KOPT-K1 (cell line): ENCODE data around the gene PORCN.
A peak's percentile ranks its signal among the peaks of the same experiment; 100 is the strongest.

ENCODE experiments used
- H3K27ac ChIP-seq: fragments of 200-600 bp; sonication (generic); 2 replicates; pipeline ENCODE4 v1.5.1; 2016; ENCODE audit warnings: antibody characterized with exemption, mild to moderate bottlenecking, low read depth, low read length; ENCODE audit not compliant: poor library complexity, severe bottlenecking
- H3K36me3 ChIP-seq: fragments of 200-600 bp; sonication (generic); 2 replicates; pipeline ENCODE4 v1.5.1; 2017; ENCODE audit warnings: antibody characterized with exemption, mild to moderate bottlenecking, low read length, moderate library complexity; ENCODE audit not compliant: insufficient read depth
- H3K9me3 ChIP-seq: fragments of 200-600 bp; sonication (generic); 2 replicates; pipeline ENCODE4 v1.5.1; 2017; ENCODE audit warnings: antibody characterized with exemption, low read length, mild to moderate bottlenecking; ENCODE audit not compliant: insufficient read depth, poor library complexity, severe bottlenecking

The PORCN gene

DNA sequence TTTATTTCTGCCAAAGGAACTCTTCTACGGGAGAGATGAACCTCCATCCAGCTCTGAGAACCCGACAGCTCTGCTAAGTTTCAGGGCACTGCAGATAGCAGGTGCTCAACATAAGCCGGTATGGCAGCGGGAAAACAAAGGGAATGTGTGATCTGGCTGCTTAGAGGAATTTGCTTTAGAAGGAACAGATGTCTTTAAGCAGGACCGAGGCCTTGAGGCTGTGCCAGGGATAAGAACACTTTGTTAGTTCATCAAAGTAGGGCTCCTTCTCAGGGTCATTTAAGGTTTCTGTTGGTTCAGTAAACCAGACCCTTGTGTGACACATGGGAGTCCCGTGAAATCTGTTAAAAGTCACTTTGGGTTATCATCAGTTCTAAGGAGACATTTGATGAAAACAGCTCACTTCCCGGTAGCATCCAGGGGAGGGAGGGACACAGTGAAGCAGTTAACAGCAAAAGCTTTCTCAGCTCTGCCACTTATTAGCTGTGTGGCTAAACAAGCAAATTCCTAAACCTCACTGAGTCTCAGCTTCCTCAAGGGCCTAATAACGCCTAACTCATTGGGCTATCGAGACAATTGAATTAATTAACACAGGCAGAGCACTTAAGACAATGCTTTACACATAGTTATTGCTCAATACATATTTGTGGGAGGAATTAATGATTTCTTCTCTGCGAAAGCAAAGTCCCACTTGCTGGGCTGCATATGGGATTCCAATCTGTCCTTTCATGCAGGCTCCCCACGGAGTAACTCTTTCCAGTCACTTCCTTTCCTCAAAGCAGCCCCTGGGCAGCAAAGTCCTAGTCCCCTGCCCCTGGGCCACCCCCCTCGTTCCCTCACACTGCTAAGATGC lies 35.7 kb upstream of the PORCN start:
- no peaks in the 10 kb centered on the region; the same call in 1 of the 2 replicates for H3K36me3 ChIP-seq
- H3K9me3 ChIP-seq: no peaks in the 10 kb centered on the region
- H3K27ac ChIP-seq: no peak overlapping the region

DNA sequence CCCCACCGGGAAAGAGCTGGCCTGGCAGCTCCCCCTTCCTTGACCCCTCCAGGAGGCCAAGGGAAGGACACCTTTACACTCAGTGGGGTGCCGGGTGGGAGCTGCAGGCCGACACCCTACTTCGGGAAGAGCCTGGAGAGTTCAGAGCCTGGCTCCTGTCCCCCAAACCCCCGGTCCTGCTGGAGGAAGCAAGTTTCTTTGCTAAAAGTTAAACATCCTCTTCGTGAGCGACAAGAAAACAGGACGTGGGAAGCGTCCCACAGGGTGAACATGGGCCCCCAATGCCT lies 35.1 kb upstream of the PORCN start:
- H3K36me3 ChIP-seq: peaks cover 4% of the 10 kb centered on the region; the same call in 1 of the 2 replicates
- no peaks in the 10 kb centered on the region for H3K9me3 ChIP-seq
- H3K27ac ChIP-seq: no peak overlapping the region

GRCh38 chrX:48474127-48474526 lies 34.7 kb upstream of the PORCN start:
- H3K36me3 ChIP-seq: peaks cover 9% of the 10 kb centered on the region; the same call in 1 of the 2 replicates
- no peak overlapping the region for H3K27ac ChIP-seq
- no peaks in the 10 kb centered on the region for H3K9me3 ChIP-seq

GRCh38 chrX:48474581-48474980 lies 34.2 kb upstream of the PORCN start:
- peaks cover 10% of the 10 kb centered on the region; the same call in 1 of the 2 replicates for H3K36me3 ChIP-seq
- no peaks in the 10 kb centered on the region for H3K9me3 ChIP-seq
- H3K27ac ChIP-seq: peak overlapping the region; percentile 77

DNA sequence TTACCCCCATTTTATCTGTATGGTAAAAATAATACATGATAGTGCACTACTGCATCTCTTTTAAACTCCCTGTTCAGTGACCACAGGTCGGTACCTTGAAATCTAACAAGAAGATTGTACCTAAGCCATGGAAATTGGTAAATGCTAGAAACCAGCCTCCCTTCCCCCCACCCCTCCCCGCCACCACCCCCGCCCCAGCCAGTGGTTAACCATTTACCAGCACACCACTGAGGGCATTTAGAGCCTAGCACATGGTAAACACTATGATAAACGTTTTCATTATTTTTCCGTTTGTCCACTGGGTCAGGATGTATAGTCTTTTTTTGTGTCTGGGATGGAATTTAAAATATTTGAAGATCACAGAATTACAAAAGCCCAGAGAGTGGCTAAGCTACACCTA lies 33.5 kb upstream of the PORCN start:
- peaks cover 16% of the 10 kb centered on the region; the same call in 1 of the 2 replicates for H3K36me3 ChIP-seq
- H3K27ac ChIP-seq: peak overlapping the region; percentile 77
- no peaks in the 10 kb centered on the region for H3K9me3 ChIP-seq

- Histone ChIP-seq H3K36me3 (peaks cover 22% of the 10 kb centered on the region; the same call in 1 of the 2 replicates), H3K27ac (peak within 1 kb of the TSS; percentile 77), H3K9me3 (no peaks in the 10 kb centered on the region)
Measured at GRCh38 chrX:48475774-48476577, 32.8 kb upstream of the PORCN start, which contains the start of gene FTSJ1. FTSJ1 (plus strand) TSS chrX:48476199; CDS start chrX:48478048, 1,849 bp downstream.

DNA sequence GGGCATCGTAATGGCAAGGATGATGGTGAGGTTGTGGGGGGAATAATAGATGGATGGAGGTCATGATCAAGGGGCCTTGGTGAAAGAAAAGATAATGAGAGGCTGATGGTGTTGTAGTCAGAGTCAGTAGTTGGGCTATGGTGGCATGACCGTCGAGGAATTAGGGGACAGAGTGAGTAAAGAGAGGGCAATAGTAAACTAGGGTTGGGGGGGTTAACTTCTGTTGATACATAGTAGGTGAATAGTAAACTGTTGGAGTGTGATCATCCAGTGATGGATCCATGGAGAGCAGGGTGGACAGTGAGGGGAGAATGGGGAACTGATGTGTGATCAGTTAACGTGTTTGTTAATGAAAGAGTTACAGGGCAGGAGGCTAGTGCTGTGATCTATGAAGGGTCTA lies 31.9 kb upstream of the PORCN start:
- Histone ChIP-seq H3K36me3 (peaks cover 32% of the 10 kb centered on the region; the same call in 1 of the 2 replicates), H3K9me3 (no peaks in the 10 kb centered on the region), H3K27ac (peak overlapping the region; percentile 77)

- Histone ChIP-seq H3K9me3 (no peaks in the 10 kb centered on the region), H3K36me3 (peaks cover 44% of the 10 kb centered on the region), H3K27ac (no peak overlapping the region)
Measured at GRCh38 chrX:48477960-48478755, 30.6 kb upstream of the PORCN start.

DNA sequence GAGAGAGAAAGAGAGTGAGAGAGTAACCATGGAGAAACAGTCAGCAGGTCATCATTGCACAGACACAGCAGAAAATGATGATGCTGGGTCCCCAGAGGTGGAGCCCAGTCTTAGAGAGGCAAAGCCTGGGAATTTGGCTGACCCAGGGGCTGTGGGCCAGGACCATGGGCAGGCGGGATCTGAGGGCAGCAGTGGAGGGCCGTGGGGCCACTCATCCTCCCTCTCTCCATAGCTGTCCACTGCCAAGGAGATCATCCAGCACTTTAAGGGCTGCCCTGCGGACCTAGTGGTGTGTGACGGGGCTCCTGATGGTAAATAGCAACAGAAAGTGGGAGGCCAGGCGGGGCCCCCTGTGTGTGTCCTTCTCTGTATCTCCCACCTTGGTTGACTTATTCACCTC lies 30.0 kb upstream of the PORCN start:
- Histone ChIP-seq H3K9me3 (no peaks in the 10 kb centered on the region), H3K27ac (no peak overlapping the region), H3K36me3 (peaks cover 49% of the 10 kb centered on the region)

DNA sequence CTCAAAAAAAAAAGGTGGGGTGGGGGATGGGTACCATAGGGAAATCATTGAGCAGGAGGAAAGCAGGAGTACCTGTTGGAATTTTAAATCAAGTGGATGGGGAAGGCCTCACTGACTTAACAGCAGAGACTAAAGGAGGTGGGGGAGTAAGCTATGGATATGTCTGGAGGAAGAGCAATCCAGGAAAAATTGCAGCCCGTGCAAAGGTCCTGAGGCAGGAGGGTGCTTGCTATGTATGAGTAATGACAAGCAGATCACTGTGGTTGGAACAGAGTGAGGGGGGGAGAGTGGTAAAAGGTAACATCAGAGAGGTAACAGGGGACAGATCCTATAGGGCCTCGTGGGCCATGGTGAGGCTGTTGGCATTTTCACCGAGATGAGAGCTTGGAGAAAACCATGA lies 28.6 kb upstream of the PORCN start:
- peaks cover 62% of the 10 kb centered on the region for H3K36me3 ChIP-seq
- H3K9me3 ChIP-seq: no peaks in the 10 kb centered on the region
- H3K27ac ChIP-seq: no peak overlapping the region

DNA sequence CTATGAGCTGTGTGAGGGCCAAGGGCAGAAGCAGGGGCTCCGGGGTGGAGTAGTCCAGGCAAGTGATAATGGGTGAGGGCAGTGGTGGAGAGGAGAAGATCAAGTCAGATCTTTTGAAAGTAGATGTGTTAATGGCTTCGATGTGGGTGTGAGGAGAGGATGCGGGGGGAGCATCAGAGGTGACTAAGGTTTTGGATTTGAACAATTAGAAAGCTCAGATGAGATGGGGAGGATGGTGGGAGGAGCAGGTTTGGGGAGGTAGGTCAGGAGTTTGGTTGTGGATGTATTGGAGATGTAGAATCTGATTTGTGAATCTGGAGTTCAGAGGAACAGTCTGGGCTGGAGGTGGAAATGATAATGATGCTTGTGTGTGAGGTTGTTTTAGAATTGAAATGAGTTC lies 28.2 kb upstream of the PORCN start:
- H3K36me3 ChIP-seq: peaks cover 67% of the 10 kb centered on the region
- H3K27ac ChIP-seq: no peak overlapping the region
- H3K9me3 ChIP-seq: no peaks in the 10 kb centered on the region

GRCh38 chrX:48482526-48482925 lies 26.3 kb upstream of the PORCN start:
- no peaks in the 10 kb centered on the region for H3K9me3 ChIP-seq
- H3K36me3 ChIP-seq: peaks cover 78% of the 10 kb centered on the region
- no peak overlapping the region for H3K27ac ChIP-seq

DNA sequence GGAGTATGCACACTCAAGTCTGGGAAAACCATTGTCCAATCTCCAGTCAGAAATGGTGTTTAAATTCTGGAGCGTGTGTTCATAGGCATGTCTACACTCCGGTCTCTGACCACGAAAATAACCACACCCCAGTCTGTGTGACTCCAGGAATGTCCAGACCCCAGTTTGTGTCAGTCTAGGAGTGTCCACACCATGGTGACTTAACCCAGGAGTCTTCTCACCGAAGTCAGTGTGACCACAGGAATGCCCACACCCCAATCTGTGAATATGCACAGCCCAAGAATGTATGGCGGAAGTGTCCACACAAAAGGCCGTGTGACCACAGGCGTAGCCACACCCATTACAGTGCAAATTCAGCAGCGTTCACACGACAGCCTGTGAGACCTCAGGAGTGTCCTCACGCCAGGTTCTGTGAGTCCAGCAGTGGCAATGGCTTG lies 21.4 kb upstream of the PORCN start:
- H3K27ac ChIP-seq: no peak overlapping the region
- H3K36me3 ChIP-seq: peaks cover 46% of the 10 kb centered on the region
- no peaks in the 10 kb centered on the region for H3K9me3 ChIP-seq

- Histone ChIP-seq H3K36me3 (peaks cover 39% of the 10 kb centered on the region), H3K9me3 (no peaks in the 10 kb centered on the region), H3K27ac (no peak overlapping the region)
Measured at GRCh38 chrX:48488034-48488433, 20.8 kb upstream of the PORCN start.

- H3K27ac ChIP-seq: no peak overlapping the region
- no peaks in the 10 kb centered on the region for H3K9me3 ChIP-seq
- peaks cover 29% of the 10 kb centered on the region; the same call in 1 of the 2 replicates for H3K36me3 ChIP-seq
Measured at GRCh38 chrX:48489296-48489695, 19.5 kb upstream of the PORCN start.
